Nucleus accumbens (tissue), 56 donors: ENCODE data around the gene MAOB.
"Not testable (repeated sequence)": the region's sequence is repeated elsewhere in the genome, so short reads cannot be mapped to it uniquely, and the experiment has no call there.

Source experiments
- DNase-seq, 56 donors: peaks; one replicate each; lab custom pipeline; 2025; lab: John Stamatoyannopoulos, UW

Gene MAOB

DNA sequence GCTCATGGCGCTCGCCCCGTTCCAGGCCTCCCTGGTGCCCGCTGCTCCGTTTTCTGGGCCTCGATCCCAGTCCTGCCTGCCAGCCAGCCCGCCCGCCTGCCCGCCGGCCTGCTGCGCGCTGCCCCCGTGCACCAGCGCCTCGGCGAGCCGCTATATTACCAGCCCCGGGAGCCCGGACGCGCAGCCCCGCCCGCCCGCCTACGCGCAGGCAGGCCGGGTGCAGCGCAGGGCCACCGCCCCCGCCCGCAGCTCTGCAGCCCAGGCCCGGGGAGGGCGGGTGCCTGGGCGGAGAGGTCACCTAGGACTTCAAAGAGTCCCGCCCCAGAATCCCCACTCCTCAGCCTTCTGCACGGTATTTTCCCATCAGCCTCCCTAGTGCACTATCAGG, at the start of gene MAOB:
MAOB (minus strand) TSS at position 157 of the 388 bp plus-strand sequence; CDS start at position 6, 151 bp downstream.
- peak in 30 of 56 donors; percentile 1 to 41 (median 12) for DNase-seq

DNA sequence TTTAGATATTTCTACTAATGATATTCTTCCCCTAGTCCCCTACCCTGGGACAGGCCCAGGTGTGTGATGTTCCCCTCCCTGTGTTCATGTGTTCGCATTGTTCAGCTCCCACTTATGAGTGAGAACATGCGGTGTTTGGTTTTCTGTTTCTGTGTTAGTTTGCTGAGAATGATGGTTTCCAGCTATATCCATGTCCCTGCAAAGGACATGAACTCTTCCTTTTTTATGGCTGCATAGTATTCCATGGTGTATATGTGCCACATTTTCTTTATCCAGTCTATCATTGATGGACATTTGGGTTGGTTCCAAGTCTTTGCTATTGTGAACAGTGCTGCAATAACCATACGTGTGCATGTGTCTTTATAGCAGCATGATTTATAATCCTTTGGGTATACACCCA, 39.8 kb upstream of the MAOB start:
- DNase-seq = not testable (repeated sequence)

DNA sequence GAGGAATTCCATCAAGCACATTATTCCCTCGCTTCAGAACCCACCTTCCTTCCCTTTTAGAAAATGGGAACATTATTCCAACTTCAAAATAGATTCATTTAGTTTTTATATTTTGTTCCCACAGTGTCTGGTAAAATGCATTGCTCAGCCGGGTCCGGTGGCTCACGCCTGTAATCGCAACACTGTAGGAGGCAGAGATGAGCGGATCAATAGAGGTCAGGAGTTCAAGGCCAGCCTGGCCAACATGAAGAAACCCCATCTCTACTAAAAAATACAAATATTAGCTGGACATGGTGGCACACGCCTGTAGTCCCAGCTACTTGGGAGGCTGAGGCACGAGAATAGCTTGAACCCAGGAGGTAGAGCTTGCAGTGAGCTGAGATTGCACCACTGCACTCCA, 28.5 kb upstream of the MAOB start:
- DNase-seq = not testable (repeated sequence)

DNA sequence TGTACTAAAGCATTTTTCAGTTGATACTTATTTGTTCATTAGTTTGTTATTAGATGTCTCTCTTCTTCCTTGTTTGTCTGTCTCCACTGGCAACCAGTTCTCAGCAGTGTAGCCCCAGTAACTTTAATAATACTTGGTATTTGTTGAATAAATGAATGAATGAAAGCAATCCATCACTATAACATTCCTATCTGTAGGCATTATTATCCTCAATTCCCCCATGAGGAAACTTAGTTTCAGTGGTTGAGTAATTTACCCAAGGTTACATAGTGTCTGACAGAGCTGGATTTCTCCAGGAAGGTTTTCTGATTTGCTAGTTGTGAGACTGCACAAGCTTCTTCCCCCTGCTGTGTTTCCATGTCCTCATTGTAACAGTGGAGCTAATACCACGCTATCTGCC, 27.8 kb upstream of the MAOB start:
- DNase-seq = no peak

DNA sequence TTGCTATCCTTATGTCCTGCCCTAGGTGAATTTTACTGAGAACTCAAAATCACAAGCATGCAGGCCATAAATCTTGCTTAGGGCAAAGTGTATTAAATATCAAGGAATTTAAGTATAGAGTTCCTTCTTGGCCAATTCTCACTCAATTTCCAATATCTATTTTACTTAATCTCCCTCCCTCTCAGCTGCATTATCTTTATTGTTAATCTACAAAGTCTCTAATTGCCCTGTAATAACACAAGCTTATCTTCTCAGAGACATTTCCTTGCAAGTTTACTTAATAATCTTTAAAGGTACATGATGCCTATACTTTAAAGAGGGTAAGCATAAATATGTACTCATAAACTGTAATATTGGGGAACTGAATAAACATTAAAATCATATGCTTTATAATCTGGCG, 26.9 kb upstream of the MAOB start:
- DNase-seq = no peak

DNA sequence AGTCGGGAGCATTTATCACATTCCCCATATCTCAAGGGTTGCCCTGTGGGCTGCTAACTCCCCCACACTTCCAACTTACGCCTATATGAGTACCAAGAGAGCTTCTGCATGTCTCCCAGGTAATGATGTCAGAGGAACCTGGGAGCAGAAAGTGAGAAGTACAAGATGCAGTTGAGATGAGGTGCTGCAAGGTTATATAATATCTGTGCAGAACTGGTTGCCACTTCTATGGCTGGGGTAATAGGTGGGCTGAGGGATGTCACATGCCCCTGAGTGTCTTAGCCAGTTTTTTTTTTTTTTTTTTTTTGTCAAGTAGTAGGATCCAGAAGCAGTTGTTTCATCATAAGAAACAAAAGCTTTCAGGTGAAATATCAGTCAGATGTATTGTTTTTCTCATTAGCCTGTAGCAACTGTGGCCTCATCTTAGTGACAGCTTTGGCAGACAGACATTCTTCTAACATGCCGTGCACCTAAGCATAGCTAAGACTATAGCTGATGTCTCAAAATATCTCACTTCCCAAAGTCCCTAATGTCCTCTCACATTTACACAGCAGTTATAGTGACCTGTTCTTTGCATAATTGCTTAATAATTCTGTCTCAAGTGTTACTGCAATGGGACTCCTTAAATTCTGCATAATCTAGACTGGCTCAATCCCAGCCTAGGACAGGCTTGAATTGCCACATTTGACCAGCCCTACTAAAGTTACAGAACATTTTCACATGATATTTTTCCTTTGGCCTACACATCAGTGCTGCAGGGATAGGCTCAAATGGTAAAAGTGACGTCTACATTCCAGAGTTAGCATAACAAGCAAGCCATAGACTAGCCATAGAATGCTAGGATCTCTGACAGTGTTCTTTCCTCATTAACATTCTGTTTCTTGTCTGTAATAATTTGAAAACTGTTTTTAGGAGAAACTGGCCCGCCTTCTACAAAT, 17.9 kb upstream of the MAOB start:
- peak in 6 of 56 donors; percentile 0 to 22 (median 4) for DNase-seq

DNA sequence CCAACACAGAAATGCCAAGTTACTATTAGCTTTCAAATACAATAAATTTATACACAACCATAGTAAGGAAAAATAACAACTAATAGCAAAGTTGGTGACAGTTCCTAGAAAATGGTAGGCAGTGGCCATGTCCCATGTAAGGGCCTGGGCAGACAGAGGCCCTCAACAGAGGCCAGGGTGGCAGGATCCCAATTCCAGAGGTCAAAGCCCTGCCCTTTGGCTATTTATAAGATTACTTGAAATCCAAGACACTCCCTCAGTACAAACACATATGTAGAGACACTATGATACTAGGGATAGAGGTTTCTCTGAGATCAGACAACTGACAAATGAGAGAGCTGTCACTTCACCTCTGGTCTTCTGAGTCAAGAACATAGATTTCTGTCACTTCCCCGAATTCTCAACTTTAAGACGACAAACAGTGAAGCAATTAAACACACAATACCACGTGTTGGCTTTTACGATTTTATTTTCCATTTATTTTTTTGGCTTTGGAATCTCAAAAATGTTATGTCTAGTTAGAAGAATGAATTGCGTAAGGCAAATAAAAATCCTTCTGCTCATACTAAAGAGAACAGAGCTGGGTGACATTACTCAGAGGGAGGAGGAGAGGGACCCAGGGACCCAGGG, 16.3 kb upstream of the MAOB start:
- no peak for DNase-seq

DNA sequence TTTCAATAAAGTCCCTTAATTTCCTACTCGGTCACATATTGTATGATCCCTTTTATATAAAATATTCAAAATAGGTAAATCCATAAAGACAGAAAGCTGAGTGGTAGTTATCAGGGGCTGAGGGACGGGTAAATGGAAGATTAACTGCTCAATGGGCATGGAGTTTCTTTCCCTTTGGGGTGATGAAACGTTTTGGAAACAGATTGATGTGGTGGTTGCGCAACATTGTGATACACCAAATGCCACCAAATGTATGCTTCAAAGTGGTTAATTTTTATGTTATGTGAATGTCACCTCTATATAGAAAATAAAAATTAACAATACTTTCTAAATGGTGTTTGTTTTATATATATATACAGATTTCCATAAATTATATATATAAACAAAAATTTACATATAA, 15.0 kb upstream of the MAOB start:
- DNase-seq = no peak

DNA sequence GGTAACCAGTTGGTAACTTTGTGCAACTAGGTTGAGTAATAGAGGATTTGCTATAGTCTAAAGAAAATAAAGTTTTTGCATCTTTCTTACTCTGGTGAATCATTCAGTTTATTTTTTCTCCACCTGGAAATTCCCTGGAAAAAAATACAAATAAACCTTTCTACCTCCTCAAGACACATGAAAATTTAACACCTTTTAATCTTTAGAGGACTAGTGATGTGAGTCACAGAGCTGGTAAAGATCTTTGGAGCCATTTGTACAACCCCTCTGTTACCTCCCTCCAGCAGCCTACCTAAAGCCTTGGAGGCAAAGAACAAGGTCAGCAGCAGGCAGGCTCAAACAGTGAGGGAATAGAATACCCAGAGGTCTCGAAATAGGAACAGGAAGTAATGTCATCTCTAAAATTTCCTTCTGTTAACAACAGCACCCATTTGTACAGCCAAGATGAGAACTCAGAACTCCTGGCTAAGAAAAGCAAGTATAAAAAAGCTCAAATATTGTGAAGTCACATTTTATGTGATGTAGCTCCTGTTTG, 10.2 kb upstream of the MAOB start:
- no peak for DNase-seq

DNA sequence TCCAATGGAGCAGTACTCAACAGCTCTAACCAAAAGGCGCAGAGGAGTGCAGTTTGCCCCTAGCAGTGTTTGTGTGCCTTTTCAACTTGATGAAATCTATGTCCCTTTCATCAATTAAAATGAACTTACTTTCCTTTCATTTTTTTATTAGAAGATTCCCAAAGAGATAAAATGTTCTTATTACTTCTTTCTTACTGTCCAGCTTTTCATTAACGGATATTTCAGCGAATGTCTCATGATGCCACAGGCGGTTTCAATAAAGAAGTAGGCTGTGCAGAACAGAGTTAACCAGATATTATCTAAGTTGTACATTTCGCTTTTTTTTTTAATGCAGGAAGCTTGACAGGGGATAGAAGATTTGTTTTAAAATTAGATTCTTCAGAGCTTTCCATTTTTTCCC, 3.4 kb upstream of the MAOB start:
- DNase-seq = no peak

DNA sequence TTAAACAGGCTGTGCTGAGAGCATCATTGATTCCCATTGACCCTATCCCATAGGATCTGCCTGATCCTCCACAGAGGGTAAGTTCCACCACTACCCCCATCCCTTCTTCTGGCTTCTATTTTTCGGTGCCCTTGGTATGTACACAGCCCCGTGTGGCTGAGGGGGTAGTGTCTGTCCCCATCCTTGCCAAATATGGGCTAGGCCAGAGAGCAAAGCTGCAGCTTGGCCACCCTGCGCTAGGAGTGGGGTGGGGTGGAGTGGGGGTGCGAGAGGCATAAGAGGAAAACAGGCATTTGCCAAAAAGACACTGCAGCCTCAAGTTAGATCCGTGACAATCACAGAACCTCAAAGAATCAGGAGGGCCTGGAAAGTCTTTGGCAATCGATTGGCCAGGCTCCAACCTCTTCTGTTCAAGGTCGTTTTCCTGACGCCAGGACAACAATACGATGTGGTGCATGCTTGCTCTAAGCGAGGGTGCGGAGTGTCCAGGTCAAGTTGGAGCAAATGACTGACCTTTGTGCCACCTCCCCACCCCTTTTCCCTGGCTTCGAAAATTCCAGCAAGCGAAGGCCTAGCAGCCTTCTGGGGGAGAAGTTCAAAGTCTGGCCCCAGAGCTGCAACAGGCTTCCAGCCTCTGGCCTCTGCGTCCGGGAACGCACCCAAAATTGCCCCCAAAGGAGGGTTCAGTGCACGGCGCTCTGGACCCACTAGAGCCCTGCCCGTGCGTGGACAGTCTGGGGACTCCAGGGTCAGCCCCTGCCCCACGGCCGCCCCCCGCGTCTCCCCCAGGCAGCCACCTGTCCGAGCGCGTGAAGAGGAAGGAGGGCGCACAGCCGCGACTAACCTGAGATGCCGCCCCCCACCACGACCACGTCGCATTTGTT, 598 bp downstream of the MAOB start:
- DNase-seq = peak in 2 of 56 donors; percentile 5 to 15

DNA sequence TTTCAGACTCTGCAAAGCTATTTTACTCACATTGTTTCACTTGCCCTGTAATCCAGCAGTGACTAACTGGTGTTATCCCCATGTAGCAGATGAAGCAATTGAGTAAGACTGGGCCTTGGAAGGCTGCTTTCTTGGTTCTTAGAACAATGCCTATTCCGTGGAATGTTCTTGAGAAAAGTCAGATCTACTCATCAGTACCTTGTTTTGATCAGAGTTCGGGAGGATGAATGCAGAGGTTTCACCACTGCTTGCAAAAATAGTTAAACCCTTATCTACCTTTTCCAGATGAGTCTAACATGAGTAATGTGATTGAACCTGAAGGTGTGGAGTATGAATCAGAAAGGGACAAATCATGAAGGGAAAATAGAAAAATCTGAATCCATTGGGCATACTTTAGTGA, 1.8 kb downstream of the MAOB start:
- DNase-seq = no peak

DNA sequence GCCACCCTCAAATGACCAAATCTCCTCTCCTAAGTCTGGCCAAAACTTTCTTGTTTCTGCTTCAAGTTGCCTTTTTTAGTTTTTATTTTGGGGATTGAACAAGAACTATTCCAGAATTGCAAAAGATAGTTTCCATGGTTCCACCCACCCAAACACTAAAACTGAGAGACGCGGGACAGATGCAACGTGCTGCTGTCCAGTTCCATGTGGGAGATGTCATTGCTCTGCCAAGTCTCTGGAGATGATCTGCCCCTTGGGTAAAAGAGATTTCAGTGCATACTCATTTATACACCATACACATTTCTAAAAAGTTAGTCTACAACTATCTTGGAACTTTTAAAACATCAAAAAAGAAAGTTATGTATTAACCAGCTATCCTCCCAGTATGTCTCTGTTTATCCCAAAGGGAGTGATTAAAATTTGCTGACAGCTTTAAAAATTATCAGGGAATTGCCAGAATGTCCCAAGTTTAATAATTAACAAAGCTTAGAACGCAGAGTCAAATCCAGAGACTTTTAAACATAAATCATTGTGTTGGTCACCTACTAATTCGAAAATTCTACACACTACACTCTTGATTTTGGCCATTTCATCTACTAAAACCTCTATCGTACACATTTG, 3.2 kb downstream of the MAOB start:
- DNase-seq = no peak

DNA sequence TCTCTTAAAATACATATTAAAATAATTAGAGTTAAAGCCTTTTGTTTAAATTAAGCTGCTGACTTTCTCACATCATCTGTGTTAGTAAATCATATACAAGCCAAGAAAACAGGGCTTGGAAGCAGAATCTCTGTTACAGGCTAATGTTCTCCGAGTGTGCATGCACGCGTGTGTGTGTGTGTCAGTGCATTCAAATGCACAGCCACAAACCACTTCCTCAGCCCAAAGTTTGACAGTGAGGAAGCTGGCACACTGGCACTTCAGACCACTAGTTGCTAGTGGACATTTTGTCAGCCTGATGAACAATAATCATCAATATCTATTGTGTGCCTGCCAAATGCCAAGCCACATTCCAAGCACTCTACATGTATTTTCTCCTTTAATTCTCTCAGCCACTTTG, 5.6 kb downstream of the MAOB start:
- no peak for DNase-seq

DNA sequence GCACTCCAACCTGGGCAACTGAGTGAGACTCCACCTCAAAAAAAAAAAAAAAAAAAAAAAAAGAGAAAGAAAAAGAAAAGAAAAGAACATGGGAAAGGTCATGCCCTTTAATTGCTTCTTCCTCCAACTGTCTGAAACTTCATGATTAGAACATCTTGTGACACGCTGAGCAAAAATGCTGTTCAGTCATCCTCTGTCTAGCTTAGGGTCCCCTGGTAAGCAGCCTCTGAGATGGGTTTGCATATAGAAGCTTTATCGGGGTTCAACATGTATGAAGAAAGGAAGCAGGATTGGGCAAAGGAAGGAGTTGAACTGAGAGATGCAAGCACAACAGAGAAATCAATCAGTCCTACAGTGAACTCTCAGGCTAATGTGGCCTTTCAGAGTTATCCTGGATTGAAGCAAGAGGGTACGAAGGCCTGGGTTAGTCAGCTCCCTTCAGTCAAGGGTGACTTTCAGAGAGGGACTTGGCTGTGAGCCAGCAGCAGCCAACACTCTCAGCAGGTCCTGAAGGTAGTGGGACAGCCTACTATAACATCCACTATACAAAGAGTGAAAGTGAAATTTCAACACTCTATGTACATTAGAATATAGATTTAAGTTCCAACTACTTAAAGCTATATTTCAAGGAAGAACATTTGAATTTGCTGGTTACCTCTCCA, 11.4 kb downstream of the MAOB start:
- no peak for DNase-seq

DNA sequence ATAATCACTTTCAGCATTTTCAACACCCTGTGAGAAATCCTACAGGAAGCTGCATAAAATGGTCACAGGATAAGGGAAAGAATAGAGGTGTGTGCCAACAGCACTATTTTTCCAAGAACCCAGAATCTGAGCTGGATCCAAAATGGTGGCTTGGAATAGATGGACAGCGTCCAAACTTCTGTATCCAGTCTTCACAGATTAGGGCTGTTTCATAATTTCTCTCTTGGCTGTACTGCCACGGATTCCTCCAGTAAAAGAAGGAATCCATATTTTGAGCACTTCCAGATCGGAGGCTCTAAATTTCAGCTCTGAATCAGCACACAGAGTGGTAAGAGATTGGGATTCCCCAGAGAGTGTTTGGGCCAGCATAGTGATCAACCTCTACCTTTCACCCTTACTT, 12.2 kb downstream of the MAOB start:
- DNase-seq = no peak

DNA sequence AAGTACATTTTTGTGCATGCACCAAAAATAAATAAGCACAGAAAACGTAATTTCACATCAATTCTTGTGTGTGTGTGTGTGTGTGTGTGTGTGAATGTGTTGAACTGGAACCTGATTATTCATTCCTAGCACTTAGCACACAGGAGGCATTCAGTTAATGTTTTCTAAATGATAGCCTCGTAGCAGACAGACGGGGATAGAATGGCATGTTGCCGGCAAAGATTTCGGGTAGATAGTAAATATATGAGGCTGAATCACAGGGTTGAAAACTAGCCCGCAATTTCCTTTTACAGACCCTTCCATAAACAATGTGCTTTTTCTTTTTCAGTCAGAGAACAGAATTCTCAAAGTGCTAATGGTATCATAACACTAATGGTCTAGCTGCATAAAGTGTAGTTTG, 13.5 kb downstream of the MAOB start:
- no peak for DNase-seq

DNA sequence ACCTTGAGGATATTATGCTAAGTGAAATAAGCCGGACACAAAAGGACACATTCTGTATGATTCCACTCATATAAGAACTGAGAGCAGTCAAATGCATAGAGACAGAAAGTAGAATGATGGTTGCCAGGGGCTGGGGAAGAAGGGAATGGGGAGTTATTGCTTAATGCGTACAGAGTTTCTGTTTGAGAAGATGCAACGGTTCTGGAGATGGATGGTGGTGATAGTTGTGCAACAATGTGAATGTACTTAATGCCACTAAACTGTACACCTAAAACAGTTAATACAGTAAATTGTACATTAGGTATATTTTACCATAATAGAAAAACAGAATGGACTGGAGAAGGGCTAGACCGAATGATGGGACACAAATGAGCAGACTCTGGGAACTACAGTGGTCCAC, 15.8 kb downstream of the MAOB start:
- no peak for DNase-seq

DNA sequence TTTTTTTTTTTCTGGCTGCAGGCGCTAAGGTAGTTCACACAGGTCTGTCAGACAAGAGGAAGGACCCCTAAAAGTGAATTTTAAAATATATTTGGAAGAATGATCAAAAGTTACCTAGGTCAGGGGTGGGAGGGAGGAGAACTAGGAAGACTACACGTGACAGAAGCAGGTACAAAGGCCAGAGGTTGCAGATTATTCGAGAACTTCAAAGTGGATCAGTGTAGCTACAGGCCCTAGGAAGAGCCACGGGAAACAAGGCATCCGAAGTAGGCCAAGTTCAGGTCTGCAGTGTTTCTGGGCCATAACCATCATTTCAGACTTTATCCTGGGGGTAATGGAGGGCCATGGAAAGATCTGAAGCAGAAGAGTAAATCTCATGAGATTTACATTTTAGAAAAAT, 16.5 kb downstream of the MAOB start:
- DNase-seq = no peak

DNA sequence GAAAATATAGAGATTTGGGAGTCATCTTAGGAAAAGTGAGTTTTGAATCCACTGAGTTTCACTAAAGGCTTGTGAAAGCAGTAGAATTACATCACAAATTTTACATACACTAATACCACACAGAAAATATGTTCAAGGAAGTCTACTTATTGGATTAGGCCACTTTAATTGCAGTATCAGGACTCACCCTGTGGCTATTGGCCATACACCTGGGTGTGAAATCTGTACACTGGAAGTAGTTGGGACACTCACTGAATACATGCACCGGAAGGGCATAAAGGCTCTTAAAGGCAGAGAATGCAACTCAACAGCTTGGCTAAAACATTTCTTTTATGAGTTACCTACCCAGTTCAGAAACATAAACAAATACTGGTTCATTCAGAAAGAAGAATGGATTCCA, 19.8 kb downstream of the MAOB start:
- DNase-seq = no peak
